Retinal pigment epithelial cell (primary cell): ENCODE measurements around the gene FRMD4B.

ENCODE experiments used
- DNase-seq: peaks from one replicate; pipeline ENCODE4 v3.0.0-alpha.2; 2010; ENCODE audit warnings: low read depth
- H3K4me3 ChIP-seq: 2 replicates; pipeline ENCODE4 v1.5.1; 2011; ENCODE audit warnings: mild to moderate bottlenecking, low read length, control low read depth, moderate library complexity
- TF ChIP-seq, protein P1 (sequence below): conservative IDR thresholded peaks from 2 replicates; pipeline ENCODE4 v1.5.1; 2011; ENCODE audit warnings: low read depth, low read length, control low read depth, inconsistent platforms

FRMD4B gene

DNA sequence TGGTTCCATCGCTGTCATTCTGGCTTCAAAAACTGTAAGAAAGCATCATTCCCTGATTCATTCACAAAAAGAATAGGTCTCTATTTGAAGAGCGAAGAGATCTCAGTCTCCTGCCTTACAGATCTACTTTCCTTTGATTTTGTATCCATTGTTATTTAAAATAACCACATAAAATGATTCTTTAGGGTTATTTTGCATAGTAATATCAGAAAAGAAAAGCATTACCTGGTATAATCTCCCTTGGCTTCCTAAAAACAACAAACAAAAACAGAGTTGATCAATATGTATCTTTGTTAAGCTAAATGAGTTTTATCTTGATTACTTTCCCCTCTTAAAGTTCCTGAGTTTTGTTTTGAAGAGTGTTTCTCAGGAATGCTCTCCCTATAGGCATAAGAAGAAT is 136.9 kb downstream of the FRMD4B start:
- TF ChIP-seq, protein P1, sequence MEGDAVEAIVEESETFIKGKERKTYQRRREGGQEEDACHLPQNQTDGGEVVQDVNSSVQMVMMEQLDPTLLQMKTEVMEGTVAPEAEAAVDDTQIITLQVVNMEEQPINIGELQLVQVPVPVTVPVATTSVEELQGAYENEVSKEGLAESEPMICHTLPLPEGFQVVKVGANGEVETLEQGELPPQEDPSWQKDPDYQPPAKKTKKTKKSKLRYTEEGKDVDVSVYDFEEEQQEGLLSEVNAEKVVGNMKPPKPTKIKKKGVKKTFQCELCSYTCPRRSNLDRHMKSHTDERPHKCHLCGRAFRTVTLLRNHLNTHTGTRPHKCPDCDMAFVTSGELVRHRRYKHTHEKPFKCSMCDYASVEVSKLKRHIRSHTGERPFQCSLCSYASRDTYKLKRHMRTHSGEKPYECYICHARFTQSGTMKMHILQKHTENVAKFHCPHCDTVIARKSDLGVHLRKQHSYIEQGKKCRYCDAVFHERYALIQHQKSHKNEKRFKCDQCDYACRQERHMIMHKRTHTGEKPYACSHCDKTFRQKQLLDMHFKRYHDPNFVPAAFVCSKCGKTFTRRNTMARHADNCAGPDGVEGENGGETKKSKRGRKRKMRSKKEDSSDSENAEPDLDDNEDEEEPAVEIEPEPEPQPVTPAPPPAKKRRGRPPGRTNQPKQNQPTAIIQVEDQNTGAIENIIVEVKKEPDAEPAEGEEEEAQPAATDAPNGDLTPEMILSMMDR = no peak
- DNase-seq = no peak
- peak overlapping the region; percentile 75 for H3K4me3 ChIP-seq

DNA sequence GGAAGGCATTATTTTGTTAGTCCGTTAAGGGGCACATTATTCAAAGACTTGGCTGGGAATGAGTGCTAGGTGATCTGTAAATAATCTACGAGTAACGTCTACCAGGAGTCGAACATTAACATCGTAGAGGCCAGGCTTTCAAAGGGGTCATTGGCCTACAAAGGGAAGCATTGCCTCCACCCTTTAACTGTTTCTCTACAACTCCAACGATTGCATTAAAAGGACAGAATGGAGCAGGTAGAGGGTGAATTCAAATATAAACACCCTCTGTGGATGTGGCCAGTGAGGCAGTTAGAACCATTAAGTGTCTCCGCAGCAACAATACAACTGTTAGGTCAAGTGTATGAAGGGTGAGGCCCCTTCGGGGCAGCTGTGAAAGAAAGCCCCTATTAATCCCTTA is 137.5 kb downstream of the FRMD4B start:
- TF ChIP-seq, protein P1 = no peak
- no peak for DNase-seq
- H3K4me3 ChIP-seq = peak overlapping the region; percentile 75

DNA sequence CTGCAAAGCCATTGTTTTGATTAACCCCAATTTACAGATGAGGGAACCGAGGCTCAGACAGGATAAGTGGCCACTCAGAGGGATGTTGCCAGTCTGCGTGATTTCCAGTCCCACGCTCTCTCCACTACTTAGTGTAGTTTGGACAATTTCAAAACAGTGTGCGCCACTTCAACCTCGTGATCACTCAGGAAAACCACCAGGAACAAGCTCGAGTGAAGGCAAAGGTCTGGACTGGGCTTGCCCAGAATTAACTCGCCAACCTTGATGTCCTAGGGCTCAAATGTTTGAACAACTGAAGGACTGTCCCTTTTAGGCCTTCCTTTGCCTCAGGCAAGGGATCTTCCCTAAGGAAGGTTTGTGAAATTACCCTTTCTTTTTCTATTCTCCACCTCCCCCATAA is 139.3 kb downstream of the FRMD4B start:
- TF ChIP-seq, protein P1 = no peak
- DNase-seq = no peak
- H3K4me3 ChIP-seq = no peak overlapping the region

DNA sequence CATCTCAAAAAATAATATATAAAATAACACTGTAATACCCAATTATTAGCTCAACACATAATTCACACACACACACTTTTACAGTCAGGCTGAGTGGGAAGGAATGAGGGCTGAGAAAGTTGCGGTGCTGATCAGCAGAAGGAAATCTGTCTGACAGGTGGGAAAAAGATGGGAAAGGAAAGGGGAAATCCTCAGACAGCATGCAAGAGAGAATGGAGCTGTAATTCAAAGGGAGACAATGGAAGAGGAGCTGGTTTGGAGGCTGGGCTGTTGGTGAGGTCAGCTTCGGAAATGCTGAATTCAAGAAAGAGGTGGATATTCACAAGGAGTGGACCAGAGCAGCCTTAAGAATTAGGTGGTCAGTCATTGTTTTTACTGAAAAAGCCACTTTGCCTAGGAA is 141.8 kb downstream of the FRMD4B start:
- no peak for DNase-seq
- TF ChIP-seq, protein P1 = no peak
- no peak overlapping the region for H3K4me3 ChIP-seq

DNA sequence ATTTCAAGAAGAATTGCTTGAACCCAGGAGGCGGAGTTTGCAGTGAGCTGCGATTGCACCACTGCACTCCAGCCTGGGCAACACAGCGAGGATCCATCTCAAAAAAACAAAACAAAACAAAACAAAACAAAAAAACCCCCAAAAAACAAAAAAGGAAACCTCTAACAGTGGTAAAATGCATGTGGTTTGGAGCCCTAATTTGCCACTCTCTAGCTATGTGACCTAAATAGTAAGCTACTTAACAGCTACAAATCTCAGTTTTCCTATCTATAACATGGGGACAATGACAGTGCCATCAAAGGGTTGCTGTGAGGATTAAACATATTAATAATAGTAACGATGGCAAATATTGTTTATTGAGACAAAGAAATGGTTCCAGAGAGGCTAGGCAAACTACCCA is 144.1 kb downstream of the FRMD4B start:
- no peak overlapping the region for H3K4me3 ChIP-seq
- DNase-seq = no peak
- TF ChIP-seq, protein P1 = no peak

DNA sequence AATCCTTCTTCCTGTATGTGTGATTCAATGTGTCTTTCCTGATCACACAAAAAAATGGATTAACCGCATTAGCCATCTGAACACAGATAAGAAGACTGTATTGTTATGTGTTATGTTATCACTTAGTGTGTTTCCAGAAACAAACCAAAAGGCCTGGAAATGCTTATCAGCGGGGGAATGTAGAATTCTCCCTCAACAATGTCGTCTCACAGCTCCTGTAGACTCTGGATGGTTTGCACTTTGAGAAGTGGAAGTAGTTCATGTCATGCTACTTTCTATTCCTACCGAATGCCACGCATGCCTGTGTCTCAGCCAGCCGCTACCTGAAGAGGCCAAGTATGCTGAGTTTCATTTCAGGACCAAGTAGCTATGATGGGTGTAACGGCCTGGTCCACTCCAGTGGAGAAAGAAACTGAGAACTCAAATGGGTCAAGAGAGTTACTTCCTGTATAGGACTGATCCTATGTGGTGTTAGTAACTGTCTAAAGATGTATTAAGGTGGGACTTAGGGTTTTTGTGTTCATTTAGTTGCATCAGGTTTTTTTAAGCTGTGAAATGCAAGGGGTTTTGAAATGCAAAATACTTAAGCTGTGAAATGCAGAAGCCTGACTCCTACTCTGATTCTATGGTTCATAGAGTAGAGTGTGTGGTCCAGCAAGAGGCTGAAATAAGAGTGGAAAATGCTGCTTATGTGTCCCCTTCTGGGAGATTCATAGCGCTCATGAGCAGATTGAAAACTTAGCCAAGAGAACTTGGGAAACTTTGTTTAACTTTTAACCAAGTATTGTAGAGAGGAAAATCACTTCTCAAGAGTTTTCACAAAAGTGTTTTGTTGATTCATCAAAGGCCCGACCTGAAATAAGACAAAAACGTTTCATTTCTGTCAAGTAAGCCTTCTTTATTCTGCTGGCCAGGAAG is 145.0 kb downstream of the FRMD4B start:
- no peak overlapping the region for H3K4me3 ChIP-seq
- TF ChIP-seq, protein P1 = no peak
- DNase-seq = no peak

DNA sequence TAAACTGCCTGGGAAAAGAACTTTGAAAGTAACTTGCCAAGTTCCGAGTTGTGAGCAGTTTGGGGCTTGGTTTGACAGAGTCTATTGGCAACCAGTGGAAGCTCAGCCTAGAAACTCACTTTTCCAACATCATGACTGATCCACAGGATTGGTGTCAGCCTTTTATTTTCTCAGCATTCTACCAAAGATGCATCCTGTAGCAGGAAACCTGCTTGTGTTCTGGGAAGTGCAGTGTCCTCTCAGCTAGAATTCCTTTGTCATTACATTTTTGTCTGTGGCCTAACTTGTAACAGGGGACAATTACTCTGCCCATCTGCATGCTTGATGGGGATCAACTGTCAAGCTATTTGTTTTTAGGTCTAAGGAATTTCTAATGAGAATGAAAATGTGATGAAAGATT is 146.8 kb downstream of the FRMD4B start:
- no peak for DNase-seq

More for the DNA sequence above, 146.8 kb downstream of the FRMD4B start:
- TF ChIP-seq, protein P1 = no peak
- no peak overlapping the region for H3K4me3 ChIP-seq
